GM12874 (cell line): ENCODE results near the gene USP22.

Experiments used
- CTCF ChIP-seq: IDR thresholded peaks from 2 replicates; pipeline ENCODE4 v1.5.1; 2011; ENCODE audit warnings: low read depth, mild to moderate bottlenecking, control low read depth, low read length, moderate library complexity; ENCODE audit not compliant: insufficient read depth

USP22 gene

GRCh38 chr17:21004016-21004930 lies 38.5 kb downstream of the USP22 start:
- no peak for TF ChIP-seq CTCF

GRCh38 chr17:21003007-21003621 lies 39.7 kb downstream of the USP22 start:
- TF ChIP-seq CTCF: no peak

GRCh38 chr17:21002309-21003006 lies 40.4 kb downstream of the USP22 start:
- TF ChIP-seq CTCF: no peak

- no peak for TF ChIP-seq CTCF
These were observed 41.0 kb downstream of the USP22 start for GRCh38 chr17:21001813-21002221.

- TF ChIP-seq CTCF: no peak
These were observed 41.5 kb downstream of the USP22 start for GRCh38 chr17:21001111-21001812.

- TF ChIP-seq CTCF: no peak
These were observed 42.8 kb downstream of the USP22 start for GRCh38 chr17:20999841-21000532.
